ENCODE data around the gene DNAAF8. TPM values are rescaled to one million over a fixed set of nuclear protein-coding genes. Genes with fewer than 3 reads are reported as not detected.

Gene DNAAF8
- total RNA-seq, 4 donors from 2014 or later, result not detected

- Histone ChIP-seq H3K9me3 (no peaks in the 10 kb centered on the region), H3K36me3 (peaks cover 0 to 42% (median 0%) of the 10 kb centered on the region in 3 donors), H3K27ac (peak overlapping the region in 3 of 4 donors; percentile 6 to 86 (median 85)), H3K27me3 (no peaks in the 10 kb centered on the region), H3K4me1 (peaks cover 0 to 33% (median 14%) of the 10 kb centered on the region in 4 donors), H3K4me3 (peak overlapping the region; percentile 78 to 89 (median 86))
- DNase-seq, result no peak
- TF ChIP-seq POLR2A (IDR thresholded peaks at IDR 0.05) (no peak), CTCF (IDR thresholded peaks at IDR 0.05) (no peak)
These were observed 31.5 kb downstream of the DNAAF8 start for GRCh38 chr16:4765511-4766474.

GRCh38 chr16:4766875-4767628 is 32.7 kb downstream of the DNAAF8 start, which contains the start of gene ZNF500:
Gene ZNF500, minus strand, starts transcription at chr16:4767162. Its CDS starts 1,184 bp downstream, at chr16:4765978.
- H3K4me1 ChIP-seq, result peaks cover 0 to 33% (median 14%) of the 10 kb centered on the region in 4 donors
- TF ChIP-seq POLR2A (IDR thresholded peaks at IDR 0.05) (peak; percentile 57 to 72), CTCF (IDR thresholded peaks at IDR 0.05) (no peak)
- H3K27me3 ChIP-seq, result no peaks in the 10 kb centered on the region
- peaks cover 0 to 29% (median 0%) of the 10 kb centered on the region in 3 donors for H3K36me3 ChIP-seq
- H3K9me3 ChIP-seq, result no peaks in the 10 kb centered on the region
- peak within 1 kb of the TSS; percentile 72 to 90 (median 86) for H3K27ac ChIP-seq
- peak within 1 kb of the TSS; percentile 78 to 89 (median 86) for H3K4me3 ChIP-seq
- DNase-seq, result peak; percentile 98 to 99 (median 99)

- Histone ChIP-seq H3K4me1 (peaks cover 0 to 33% (median 14%) of the 10 kb centered on the region in 4 donors), H3K27me3 (no peaks in the 10 kb centered on the region), H3K9me3 (no peaks in the 10 kb centered on the region), H3K4me3 (peak overlapping the region; percentile 40 to 78 (median 60)), H3K36me3 (peaks cover 0 to 20% (median 0%) of the 10 kb centered on the region in 3 donors), H3K27ac (peak overlapping the region; percentile 72 to 90 (median 86))
- peak in 1 of 3 donors; percentile 23 for DNase-seq
- no peak for TF ChIP-seq CTCF (IDR thresholded peaks at IDR 0.05)
- no peak for TF ChIP-seq POLR2A (IDR thresholded peaks at IDR 0.05)
These were observed 33.7 kb downstream of the DNAAF8 start for GRCh38 chr16:4767872-4768548.

- Histone ChIP-seq H3K36me3 (peaks cover 0 to 13% (median 0%) of the 10 kb centered on the region in 3 donors), H3K4me3 (peak overlapping the region; percentile 40 to 78 (median 60)), H3K4me1 (peaks cover 0 to 29% (median 14%) of the 10 kb centered on the region in 4 donors), H3K27me3 (no peaks in the 10 kb centered on the region), H3K9me3 (no peaks in the 10 kb centered on the region), H3K27ac (peak overlapping the region; percentile 72 to 90 (median 86))
- TF ChIP-seq POLR2A (IDR thresholded peaks at IDR 0.05) (peak; percentile 68 to 89), CTCF (IDR thresholded peaks at IDR 0.05) (no peak)
- peak; percentile 92 to 99 (median 98) for DNase-seq
These were observed 34.4 kb downstream of the DNAAF8 start for GRCh38 chr16:4768549-4769305.
